Nephron progenitor cell (in vitro differentiated cells): ENCODE results near the gene MRPL4.
"Not testable (repeated sequence)": the region's sequence is repeated elsewhere in the genome, so short reads cannot be mapped to it uniquely, and the experiment has no call there.

Source experiments
- DNase-seq: peaks from one replicate; pipeline ENCODE4 v3.0.0; 2021
- H3K27ac Mint-ChIP-seq: 2 replicates; pipeline ENCODE4 v1.8.0; 2021; ENCODE audit warnings: mild to moderate bottlenecking, moderate library complexity, mixed read lengths
- H3K27me3 Mint-ChIP-seq: 2 replicates; pipeline ENCODE4 v1.8.0; 2021; ENCODE audit warnings: mild to moderate bottlenecking, low read depth, mixed read lengths; ENCODE audit not compliant: poor library complexity
- H3K36me3 Mint-ChIP-seq: 2 replicates; pipeline ENCODE4 v1.8.0; 2021; ENCODE audit warnings: low read depth, mixed read lengths
- H3K4me1 Mint-ChIP-seq: 2 replicates; pipeline ENCODE4 v1.8.0; 2021; ENCODE audit warnings: mixed read lengths
- H3K4me3 Mint-ChIP-seq: 2 replicates; pipeline ENCODE4 v1.8.0; 2021; ENCODE audit warnings: mild to moderate bottlenecking, moderate library complexity, mixed read lengths
- H3K9me3 Mint-ChIP-seq: 2 replicates; pipeline ENCODE4 v1.8.0; 2021; ENCODE audit warnings: mild to moderate bottlenecking, moderate library complexity, mixed read lengths
- CTCF ChIP-seq: fragments of 200-600 bp; sonication (generic); IDR thresholded peaks from 2 replicates; pipeline ENCODE4 v1.5.0; 2021; ENCODE audit warnings: antibody characterized with exemption

Gene MRPL4

GRCh38 chr19:10277795-10278589, 26.0 kb downstream of the MRPL4 start:
- no peak overlapping the region for H3K27ac Mint-ChIP-seq
- TF ChIP-seq CTCF = no peak

GRCh38 chr19:10278935-10279334, 26.9 kb downstream of the MRPL4 start:
- no peaks in the 10 kb centered on the region for H3K36me3 Mint-ChIP-seq
- no peaks in the 10 kb centered on the region for H3K9me3 Mint-ChIP-seq
- no peak overlapping the region for H3K27ac Mint-ChIP-seq

More at GRCh38 chr19:10277795-10278589, 26.0 kb downstream of the MRPL4 start:
- Mint-ChIP-seq H3K27me3 (peaks cover 33% of the 10 kb centered on the region), H3K36me3 (no peaks in the 10 kb centered on the region), H3K4me1 (peaks cover 6% of the 10 kb centered on the region), H3K9me3 (no peaks in the 10 kb centered on the region), H3K4me3 (no peak overlapping the region)
- no peak for DNase-seq

GRCh38 chr19:10279737-10280442, 27.9 kb downstream of the MRPL4 start:
- peaks cover 6% of the 10 kb centered on the region for H3K4me1 Mint-ChIP-seq
- H3K36me3 Mint-ChIP-seq = peaks cover 2% of the 10 kb centered on the region
- no peak for TF ChIP-seq CTCF
- no peaks in the 10 kb centered on the region for H3K9me3 Mint-ChIP-seq
- no peak overlapping the region for H3K27ac Mint-ChIP-seq
- peaks cover 18% of the 10 kb centered on the region for H3K27me3 Mint-ChIP-seq
- no peak overlapping the region for H3K4me3 Mint-ChIP-seq
- no peak for DNase-seq

More at GRCh38 chr19:10278935-10279334, 26.9 kb downstream of the MRPL4 start:
- no peak overlapping the region for H3K4me3 Mint-ChIP-seq
- no peak for TF ChIP-seq CTCF
- peaks cover 6% of the 10 kb centered on the region for H3K4me1 Mint-ChIP-seq
- peaks cover 26% of the 10 kb centered on the region for H3K27me3 Mint-ChIP-seq
- DNase-seq = no peak

GRCh38 chr19:10282043-10282442, 30.0 kb downstream of the MRPL4 start:
- H3K27me3 Mint-ChIP-seq = peaks cover 35% of the 10 kb centered on the region
- H3K9me3 Mint-ChIP-seq, DNase-seq, H3K36me3 Mint-ChIP-seq, H3K27ac Mint-ChIP-seq, H3K4me3 Mint-ChIP-seq: not testable (repeated sequence)
- peaks cover 16% of the 10 kb centered on the region for H3K4me1 Mint-ChIP-seq

- no peaks in the 10 kb centered on the region for H3K9me3 Mint-ChIP-seq
- H3K4me3 Mint-ChIP-seq = no peak overlapping the region
These were observed 31.5 kb downstream of the MRPL4 start for GRCh38 chr19:10283301-10284064.

More at GRCh38 chr19:10283301-10284064, 31.5 kb downstream of the MRPL4 start:
- TF ChIP-seq CTCF = no peak
- H3K4me1 Mint-ChIP-seq = peaks cover 18% of the 10 kb centered on the region
- no peak overlapping the region for H3K27ac Mint-ChIP-seq
- peaks cover 47% of the 10 kb centered on the region for H3K27me3 Mint-ChIP-seq
- peaks cover 7% of the 10 kb centered on the region for H3K36me3 Mint-ChIP-seq
- DNase-seq = no peak
